KG1 (cell line): ENCODE results near the gene ULBP1.
"Not testable (repeated sequence)": the region's sequence is repeated elsewhere in the genome, so short reads cannot be mapped to it uniquely, and the experiment has no call there.

Experiments used
- DNase-seq: peaks from one replicate; lab custom pipeline; 2025; lab: John Stamatoyannopoulos, UW

The ULBP1 gene

GRCh38 chr6:150005761-150006651 is 42.3 kb downstream of the ULBP1 start:
- no peak for DNase-seq

GRCh38 chr6:150006961-150007464 is 43.3 kb downstream of the ULBP1 start:
- no peak for DNase-seq

GRCh38 chr6:150008588-150008987 is 44.8 kb downstream of the ULBP1 start:
- DNase-seq, result no peak

- not testable (repeated sequence) for DNase-seq
Observed at GRCh38 chr6:150012846-150013784, 49.4 kb downstream of the ULBP1 start.

GRCh38 chr6:150013785-150014622 is 50.3 kb downstream of the ULBP1 start:
- DNase-seq, result not testable (repeated sequence)

- not testable (repeated sequence) for DNase-seq
Observed at GRCh38 chr6:150014623-150015280, 51.0 kb downstream of the ULBP1 start.

GRCh38 chr6:150015281-150016001 is 51.7 kb downstream of the ULBP1 start:
- DNase-seq, result not testable (repeated sequence)

- DNase-seq, result peak; percentile 31
Observed at GRCh38 chr6:150016324-150017185, 52.8 kb downstream of the ULBP1 start.

- DNase-seq, result not testable (repeated sequence)
Observed at GRCh38 chr6:150017186-150017521, 53.4 kb downstream of the ULBP1 start.

- no peak for DNase-seq
Observed at GRCh38 chr6:150018846-150019580, 55.3 kb downstream of the ULBP1 start.

- not testable (repeated sequence) for DNase-seq
Observed at GRCh38 chr6:150021870-150022269, 58.1 kb downstream of the ULBP1 start.
